ENCODE results near the gene KMT5C.

DNA sequence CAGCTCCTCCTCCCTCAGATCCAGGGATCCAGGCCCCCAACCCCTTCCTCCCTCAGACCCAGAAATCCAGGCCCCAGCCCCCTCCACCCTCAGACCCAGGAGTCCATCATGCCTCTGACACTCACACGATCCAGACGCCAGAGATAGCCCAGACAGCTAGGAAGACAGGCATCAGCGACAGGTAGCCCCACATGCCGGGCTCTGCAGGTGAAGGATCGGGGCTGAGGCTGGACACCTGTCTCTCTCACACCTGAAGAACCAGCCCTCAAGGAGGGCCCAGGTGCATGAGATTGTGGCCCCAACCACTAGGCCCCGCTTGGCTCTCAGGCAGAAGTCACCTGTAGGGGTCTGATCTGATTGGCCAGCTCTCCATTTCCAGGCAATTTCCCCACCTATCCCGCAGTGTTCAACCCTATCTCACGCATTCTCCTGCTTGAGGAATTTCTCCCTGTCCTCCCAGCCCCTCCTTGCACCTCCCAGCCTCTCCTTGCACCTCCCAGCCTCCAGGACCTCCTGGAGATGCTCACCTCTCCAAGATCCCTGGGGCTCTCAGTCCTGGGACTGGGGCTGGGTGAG lies 18.7 kb upstream of the KMT5C start:
- TF ChIP-seq, protein P1, sequence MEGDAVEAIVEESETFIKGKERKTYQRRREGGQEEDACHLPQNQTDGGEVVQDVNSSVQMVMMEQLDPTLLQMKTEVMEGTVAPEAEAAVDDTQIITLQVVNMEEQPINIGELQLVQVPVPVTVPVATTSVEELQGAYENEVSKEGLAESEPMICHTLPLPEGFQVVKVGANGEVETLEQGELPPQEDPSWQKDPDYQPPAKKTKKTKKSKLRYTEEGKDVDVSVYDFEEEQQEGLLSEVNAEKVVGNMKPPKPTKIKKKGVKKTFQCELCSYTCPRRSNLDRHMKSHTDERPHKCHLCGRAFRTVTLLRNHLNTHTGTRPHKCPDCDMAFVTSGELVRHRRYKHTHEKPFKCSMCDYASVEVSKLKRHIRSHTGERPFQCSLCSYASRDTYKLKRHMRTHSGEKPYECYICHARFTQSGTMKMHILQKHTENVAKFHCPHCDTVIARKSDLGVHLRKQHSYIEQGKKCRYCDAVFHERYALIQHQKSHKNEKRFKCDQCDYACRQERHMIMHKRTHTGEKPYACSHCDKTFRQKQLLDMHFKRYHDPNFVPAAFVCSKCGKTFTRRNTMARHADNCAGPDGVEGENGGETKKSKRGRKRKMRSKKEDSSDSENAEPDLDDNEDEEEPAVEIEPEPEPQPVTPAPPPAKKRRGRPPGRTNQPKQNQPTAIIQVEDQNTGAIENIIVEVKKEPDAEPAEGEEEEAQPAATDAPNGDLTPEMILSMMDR (IDR thresholded peaks at IDR 0.05): no peak
- TF ChIP-seq EZH2 (IDR thresholded peaks at IDR 0.05; ENCODE audit: borderline replicate concordance, insufficient read depth, low read depth, low read length, poor library complexity, severe bottlenecking): no peak

Data from B cell (primary cell).